Fibroblast of mammary gland (primary cell): ENCODE results near the gene CYP2E1.
"Not testable (repeated sequence)": the region's sequence is repeated elsewhere in the genome, so short reads cannot be mapped to it uniquely, and the experiment has no call there.

Experiments used
- DNase-seq: peaks from one replicate; pipeline ENCODE4 v3.0.0-alpha.2; 2010; ENCODE audit warnings: low read depth
- H3K4me3 ChIP-seq: 2 replicates; pipeline ENCODE4 v1.5.1; 2011; ENCODE audit warnings: low read depth, mild to moderate bottlenecking, low read length, moderate library complexity; ENCODE audit not compliant: control insufficient read depth
- CTCF ChIP-seq: conservative IDR thresholded peaks from 2 replicates; pipeline ENCODE4 v1.5.1; 2011; ENCODE audit warnings: low read depth, low read length, inconsistent platforms; ENCODE audit not compliant: control insufficient read depth, insufficient read depth

CYP2E1 gene

DNA sequence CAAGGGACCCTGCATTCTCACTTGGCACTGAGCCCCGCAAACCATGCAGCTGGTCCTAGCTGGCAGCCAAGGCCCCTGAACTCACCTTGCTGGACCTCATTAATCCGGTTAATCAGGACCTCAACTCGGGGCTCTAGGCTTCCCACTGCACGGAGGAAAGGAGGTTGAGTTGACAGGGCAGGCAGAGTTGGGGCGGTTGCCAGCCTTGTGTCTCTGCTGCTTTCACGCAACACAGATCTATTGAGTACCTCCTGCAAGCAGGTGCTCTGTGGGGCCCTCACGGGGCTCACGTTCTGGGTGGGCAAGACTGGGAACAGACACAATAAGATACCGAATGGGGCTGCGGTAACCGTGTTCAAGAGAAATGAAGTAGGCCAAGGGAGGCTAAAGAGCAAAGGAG is 32.1 kb downstream of the CYP2E1 start:
- DNase-seq, result no peak
- TF ChIP-seq CTCF, result no peak
- no peak overlapping the region for H3K4me3 ChIP-seq

GRCh38 chr10:133564816-133565215 is 37.7 kb downstream of the CYP2E1 start:
- H3K4me3 ChIP-seq, result peak overlapping the region; percentile 24
- TF ChIP-seq CTCF, result no peak
- no peak for DNase-seq

- no peak for TF ChIP-seq CTCF
- DNase-seq, result peak; percentile 53
- peak within 1 kb of the TSS; percentile 24 for H3K4me3 ChIP-seq
Measured at GRCh38 chr10:133565441-133566294, 38.5 kb downstream of the CYP2E1 start, which contains the start of gene SYCE1. SYCE1 (minus strand) TSS chr10:133565583; CDS start chr10:133565529, 54 bp downstream.

GRCh38 chr10:133567119-133567518 is 40.0 kb downstream of the CYP2E1 start:
- TF ChIP-seq CTCF, result no peak
- DNase-seq, result no peak
- H3K4me3 ChIP-seq, result no peak overlapping the region

DNA sequence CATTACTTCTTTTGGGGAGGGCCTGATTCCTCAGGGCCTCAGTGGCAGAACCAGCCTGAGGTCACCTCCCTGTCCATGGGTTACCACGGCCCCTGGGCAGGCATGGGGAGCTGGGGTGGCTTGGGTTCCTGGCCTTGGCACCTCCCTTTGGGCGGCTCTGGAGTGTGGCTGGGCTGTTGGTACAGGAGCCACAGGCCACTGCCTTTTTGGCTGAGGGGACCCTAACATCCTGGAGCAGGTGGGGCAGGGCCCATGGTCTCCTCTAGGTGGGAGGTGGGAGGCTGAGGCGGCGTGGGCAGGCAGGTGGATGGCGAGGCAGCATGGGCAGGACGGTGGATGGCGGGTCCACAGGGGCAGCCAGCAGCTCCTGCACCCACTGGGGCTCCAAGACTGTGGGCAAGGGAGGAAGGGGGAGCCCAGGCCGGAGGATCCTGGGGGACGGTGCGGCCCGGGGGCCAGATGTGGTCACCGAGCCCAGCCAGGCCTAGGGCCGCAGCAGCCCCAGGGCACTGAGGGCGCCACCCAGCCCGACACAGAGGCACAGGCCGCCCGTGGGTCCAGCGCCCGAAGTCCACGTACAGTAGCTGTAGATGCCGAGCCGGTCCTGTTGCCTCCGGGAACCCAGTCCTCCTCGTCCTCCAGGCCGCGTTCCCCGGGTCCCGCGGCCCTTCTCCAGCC is 40.6 kb downstream of the CYP2E1 start:
- no peak overlapping the region for H3K4me3 ChIP-seq
- no peak for TF ChIP-seq CTCF
- DNase-seq, result no peak

- no peak for TF ChIP-seq CTCF
- H3K4me3 ChIP-seq, result no peak overlapping the region
- no peak for DNase-seq
Measured at GRCh38 chr10:133568287-133568614, 41.1 kb downstream of the CYP2E1 start.

- not testable (repeated sequence) for DNase-seq, H3K4me3 ChIP-seq
Measured at GRCh38 chr10:133568831-133569527, 41.8 kb downstream of the CYP2E1 start.

- not testable (repeated sequence) for DNase-seq, H3K4me3 ChIP-seq
Measured at GRCh38 chr10:133569801-133570200, 42.6 kb downstream of the CYP2E1 start.

DNA sequence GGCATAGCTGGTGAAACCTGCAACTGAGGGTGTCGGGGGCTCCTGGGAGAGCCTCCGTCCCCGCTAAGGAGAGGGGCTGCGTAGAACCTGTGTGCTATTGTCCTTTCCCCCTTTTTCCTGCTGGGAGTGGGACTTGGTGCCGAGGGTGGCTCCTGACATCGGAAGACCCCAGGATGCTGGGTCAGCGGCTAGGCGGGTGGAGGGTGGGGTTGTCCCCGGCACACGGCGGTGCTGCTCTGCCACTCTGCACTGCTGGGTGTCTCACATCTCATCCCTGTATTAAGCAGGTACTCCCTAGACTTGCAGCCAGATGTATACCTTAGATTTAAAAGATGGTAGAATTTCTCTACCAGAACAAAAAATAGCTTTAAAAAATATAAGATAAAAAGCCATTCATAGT is 44.9 kb downstream of the CYP2E1 start:
- not testable (repeated sequence) for DNase-seq, H3K4me3 ChIP-seq

DNA sequence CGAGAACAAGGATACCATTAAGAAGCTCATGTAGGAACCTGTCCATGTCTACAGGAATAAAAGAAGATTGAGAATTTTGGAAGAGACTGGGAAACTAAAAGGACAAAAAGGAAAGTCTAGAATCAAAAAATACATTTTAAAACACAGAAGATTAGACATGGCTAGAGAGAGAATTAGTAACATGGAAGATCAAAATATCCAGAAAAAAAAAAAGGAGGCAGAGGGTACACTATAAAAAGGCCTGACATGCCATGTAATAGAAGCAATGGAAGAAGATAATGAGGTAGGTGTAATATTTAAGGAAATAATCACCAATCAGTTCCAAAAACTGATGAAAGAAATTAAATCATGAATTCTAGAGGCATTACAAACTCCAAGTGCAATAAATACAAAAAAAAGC is 46.3 kb downstream of the CYP2E1 start:
- not testable (repeated sequence) for H3K4me3 ChIP-seq, DNase-seq
